AG20443 (cell line): Measurements from ENCODE around the gene CDK3.
"Not testable (repeated sequence)": the region's sequence is repeated elsewhere in the genome, so short reads cannot be mapped to it uniquely, and the experiment has no call there.

Experiments used
- DNase-seq: peaks from one replicate; pipeline ENCODE4 v3.0.0; 2012; ENCODE audit warnings: low spot score, mixed read lengths

Gene CDK3

DNA sequence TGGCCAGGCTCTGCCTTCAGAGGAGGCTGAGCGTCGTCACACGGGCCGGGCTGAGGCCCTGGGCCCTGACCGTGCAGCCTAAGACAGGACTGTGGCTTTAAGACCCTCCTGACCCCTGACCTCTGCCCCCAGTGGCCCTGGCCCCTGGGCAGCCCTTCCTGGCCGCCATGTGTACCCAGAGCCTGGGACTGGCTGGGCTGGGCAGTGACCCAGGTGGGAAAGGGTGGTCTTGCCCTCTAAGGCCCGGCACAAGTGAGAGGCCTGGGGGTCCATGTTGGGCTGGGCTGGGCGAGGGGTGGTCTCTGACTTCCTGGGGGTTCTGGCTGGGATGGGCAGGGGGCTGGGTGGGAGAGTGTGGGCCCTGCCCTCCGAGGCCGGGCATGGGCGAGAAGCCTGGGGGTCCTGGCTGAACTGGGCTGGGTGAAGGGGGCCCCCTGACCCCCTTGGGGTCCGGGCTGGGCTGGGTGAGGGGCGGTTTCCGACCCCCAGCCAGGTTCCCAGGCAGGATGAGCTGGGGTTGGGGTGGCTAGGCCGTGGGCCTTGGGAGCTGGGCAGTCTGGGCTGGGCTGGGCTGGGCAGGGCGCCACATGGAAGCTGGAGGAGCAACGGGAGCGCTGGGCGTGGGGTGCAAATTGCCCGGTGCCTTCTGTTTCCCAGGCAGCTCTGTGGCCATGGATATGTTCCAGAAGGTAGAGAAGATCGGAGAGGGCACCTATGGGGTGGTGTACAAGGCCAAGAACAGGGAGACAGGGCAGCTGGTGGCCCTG lies at the start of gene CDK3:
Gene CDK3 (plus strand): TSS at position 101 of the 767 bp plus-strand sequence. CDS start 571 bp downstream, at position 672.
- DNase-seq, result no peak

- no peak for DNase-seq
Observed at GRCh38 chr17:75950855-75951554, 49.6 kb upstream of the CDK3 start.

DNA sequence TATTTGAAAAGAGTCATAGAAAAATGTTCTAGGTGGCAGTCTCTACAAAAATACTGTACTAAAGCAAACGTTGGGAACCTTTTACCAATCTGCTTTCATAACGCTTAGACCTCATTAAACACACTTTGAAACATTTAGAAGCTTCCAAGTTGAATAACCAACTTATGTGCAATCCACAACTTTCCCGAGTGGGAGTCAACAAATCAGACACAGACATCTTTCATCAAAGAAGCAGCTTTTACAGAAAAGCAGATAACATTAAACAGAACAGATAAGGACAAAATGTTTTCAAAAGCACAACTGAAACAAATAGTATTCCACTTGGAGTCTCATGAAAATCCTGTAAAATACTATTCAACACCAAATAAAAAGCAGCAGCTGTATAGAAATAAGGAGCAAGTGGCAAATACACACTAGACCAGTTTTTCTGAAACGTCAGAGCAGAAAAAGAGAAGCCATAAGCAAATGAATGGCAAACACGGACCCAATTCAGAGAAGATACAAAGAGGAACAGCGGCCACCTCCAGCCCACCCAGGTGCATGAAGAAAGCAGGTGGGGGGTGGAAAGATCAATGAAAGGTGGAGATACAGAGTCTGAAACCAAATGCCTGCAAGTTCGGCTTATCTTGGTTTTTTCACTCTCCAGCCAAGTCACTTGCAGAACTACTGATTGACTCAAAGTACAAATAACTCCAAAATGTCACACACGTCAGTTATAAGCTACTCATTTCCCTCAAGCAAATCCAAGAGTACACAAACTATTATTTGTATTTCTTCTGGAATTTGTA lies 41.4 kb upstream of the CDK3 start:
- DNase-seq, result no peak

- no peak for DNase-seq
Observed at GRCh38 chr17:75959839-75960511, 40.7 kb upstream of the CDK3 start.

- no peak for DNase-seq
Observed at GRCh38 chr17:75965468-75965867, 35.2 kb upstream of the CDK3 start.

DNA sequence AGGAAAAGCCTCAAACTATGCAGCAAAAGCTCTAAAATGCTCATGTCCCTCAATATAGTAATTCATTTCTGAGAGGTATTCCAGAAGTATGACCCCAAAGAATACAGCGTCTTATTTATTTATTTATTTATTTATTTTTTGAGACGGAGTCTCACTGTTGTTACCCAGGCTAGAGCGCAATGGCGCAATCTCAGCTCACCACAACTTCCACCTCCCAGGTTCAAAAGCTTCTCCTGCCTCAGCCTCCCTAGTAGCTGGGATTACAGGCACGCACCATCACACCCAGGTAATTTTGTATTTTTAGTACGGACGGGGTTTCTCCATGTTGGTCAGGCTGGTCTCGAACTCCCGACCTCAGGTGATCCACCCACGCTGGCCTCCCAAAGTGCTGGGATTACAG lies 31.6 kb upstream of the CDK3 start:
- not testable (repeated sequence) for DNase-seq

DNA sequence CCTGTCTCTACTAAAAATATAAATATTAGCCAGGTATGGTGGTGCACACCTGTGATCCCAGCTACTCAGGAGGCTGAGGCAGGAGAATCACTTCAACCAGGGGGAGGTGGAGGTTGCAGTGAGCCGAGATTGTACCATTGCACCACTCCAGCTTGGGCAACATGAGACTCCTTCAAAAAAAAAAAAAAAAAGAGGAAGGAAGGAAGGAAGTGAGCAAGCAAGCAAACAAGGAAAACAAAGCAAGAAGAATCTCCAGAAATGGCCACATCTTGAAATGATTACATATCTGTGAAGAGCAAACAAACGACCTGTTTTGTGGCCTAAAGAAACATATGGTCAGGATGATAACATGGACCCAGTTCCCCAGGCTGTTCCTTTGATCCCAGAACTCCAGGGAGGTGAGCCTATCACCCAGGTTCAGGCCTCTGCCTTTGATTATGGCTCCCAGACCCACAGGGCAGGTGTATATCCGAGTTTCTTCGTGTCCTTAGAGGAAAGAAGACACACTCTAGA lies 30.6 kb upstream of the CDK3 start:
- peak; percentile 31 for DNase-seq

DNA sequence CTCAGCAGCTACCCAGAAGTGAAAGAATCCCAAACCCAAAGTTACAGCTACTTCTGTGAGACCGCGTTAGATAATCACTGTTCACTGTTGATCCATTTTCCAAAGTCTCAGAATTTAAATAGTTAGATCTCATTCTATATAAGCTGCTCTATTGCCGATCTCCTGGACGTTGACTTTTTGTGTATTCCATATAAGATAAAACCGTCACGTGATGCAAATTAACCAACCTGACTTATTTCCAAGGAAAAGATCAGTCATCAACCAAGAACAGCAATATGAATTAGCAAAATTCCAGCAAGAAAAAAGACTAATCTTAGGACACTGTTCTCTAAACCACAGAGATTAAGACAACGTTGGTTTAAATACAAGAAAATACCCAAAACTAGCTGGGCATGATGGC lies 30.0 kb upstream of the CDK3 start:
- DNase-seq, result no peak

GRCh38 chr17:75975187-75975586 lies 25.5 kb upstream of the CDK3 start:
- DNase-seq, result not testable (repeated sequence)

- DNase-seq, result no peak
Observed at GRCh38 chr17:75975757-75976174, 24.9 kb upstream of the CDK3 start.

- no peak for DNase-seq
Observed at GRCh38 chr17:75976175-75976848, 24.3 kb upstream of the CDK3 start.

GRCh38 chr17:75978938-75979704 lies 21.5 kb upstream of the CDK3 start, which contains the start of the genes ACOX1 and TEN1:
ACOX1 (minus strand) TSS chr17:75979166; CDS start chr17:75979073, 93 bp downstream.
TEN1 (plus strand) TSS chr17:75979240; CDS start chr17:75986193, 6,953 bp downstream.
- DNase-seq, result peak; percentile 93

- DNase-seq, result peak; percentile 38
Observed at GRCh38 chr17:75979705-75980187, 20.9 kb upstream of the CDK3 start.

- DNase-seq, result no peak
Observed at GRCh38 chr17:75980188-75981018, 20.3 kb upstream of the CDK3 start.

DNA sequence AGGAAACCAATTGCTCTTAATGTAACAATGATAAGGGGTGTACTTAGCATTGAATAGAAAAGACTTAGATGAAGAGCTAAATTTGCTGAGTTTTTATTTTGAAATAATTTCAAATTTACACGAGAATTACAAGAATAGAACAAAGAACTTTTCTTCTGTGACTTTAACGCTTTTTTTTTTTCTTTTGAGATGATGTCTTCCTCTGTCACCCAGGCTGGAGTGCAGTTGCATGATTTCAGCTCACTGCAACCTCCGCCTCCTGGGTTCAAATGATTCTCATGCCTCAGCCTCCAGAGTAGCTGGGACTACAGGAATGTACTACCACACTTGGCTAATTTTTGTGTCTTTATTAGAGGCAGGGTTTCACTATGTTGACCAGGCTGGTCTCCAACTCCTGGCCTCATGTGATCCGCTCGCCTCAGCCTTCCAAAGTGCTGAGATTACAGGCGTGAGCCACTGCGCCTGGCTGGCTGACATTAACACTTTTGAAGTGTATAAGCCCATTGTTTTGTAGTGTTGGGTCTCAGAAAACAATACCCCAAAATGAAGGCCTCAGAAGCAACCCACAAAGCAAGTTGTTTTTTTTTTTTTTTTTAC lies 19.5 kb upstream of the CDK3 start:
- no peak for DNase-seq

DNA sequence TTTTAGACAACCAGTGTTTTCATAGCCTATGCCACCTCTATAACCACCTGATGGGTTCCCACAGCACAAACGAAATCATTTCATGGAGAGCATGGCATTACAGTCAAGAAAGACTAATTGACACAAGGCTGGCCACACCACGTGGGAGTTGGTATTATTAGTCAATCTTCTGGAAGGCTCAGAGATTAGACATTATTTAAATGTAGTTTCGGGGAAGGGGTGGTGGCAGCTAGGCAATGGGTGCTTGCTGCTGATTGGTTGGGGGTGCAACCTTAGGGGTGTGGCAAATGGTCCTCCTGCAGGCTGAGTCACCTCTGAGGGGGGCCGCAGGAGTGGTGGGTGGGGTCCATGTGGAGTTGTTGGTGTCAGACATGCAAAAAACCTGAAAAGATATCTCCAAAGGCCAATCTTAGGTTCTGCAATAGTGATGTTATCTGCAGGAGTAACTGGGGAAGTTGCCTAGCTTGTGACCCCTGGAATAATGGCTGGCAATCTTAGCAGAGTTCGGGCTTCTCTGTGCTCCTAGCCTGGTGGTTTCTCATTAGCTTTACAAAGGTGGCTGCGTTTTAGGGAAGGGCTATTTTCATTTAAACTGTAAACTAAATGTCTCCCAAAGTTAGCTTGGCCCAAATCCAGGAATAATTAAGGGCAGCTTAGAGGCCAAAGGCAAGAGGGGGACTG lies 17.0 kb upstream of the CDK3 start:
- no peak for DNase-seq

DNA sequence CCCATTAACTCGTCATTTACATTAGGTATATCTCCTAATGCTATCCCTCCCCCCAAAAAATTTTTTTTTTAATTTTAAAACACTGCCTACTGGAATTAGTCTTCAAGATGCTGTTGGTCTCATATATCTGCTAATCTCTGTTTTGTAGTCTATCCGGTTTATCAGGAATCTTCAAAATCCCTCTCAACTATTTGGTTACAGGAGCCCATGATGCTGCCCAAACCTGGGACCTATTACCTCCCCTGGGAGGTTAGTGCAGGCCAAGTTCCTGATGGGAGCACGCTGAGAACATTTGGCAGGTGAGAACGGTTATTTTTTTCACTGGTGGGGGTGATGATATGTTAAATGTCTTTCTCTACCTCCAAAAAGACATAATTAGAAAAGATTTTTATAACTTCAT lies 14.7 kb upstream of the CDK3 start:
- DNase-seq, result no peak

DNA sequence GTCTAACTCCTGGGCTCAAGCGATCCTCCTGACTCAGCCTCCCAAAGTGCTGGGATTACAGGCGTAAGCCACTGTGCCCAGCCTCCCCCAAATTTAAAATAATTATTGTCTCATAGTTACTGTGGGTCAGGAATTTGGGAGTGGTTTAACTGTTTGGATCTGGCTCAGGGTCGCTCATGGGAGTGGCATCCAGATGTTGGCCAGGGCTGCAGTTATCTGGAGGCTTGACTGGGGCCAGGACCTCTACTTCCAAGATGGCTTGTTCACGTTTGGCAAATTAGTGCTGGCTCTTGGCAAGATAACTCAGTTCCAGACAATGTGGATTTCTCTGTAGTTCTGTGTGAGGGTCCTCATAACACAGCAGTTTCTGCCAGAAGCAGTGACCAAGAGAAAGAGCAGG lies 13.6 kb upstream of the CDK3 start:
- DNase-seq, result peak; percentile 31
